Measurements from ENCODE around the gene PARD6B.

GRCh38 chr20:50716518-50716917 lies 14.9 kb upstream of the PARD6B start:
- TF ChIP-seq CTCF (IDR thresholded peaks at IDR 0.05; ENCODE audit: insufficient read depth, low read depth, low read length) (no peak), EZH2 (IDR thresholded peaks at IDR 0.05; ENCODE audit: insufficient read depth, low read length) (no peak)

All from astrocyte (in vitro differentiated cells and primary cell).